Neural cell (in vitro differentiated cells): ENCODE measurements around the gene SFT2D1.

Experiments
- CTCF ChIP-seq: fragments of 450-650 bp; IDR thresholded peaks from 2 replicates; pipeline ENCODE4 v1.5.1; 2014; ENCODE audit warnings: antibody characterized with exemption, mild to moderate bottlenecking, moderate library complexity; ENCODE audit not compliant: poor library complexity, severe bottlenecking
- EP300 ChIP-seq: fragments of 450-650 bp; conservative IDR thresholded peaks from 2 replicates; pipeline ENCODE4 v1.6.1; 2014; ENCODE audit warnings: antibody characterized with exemption, mild to moderate bottlenecking, moderate library complexity; ENCODE audit not compliant: poor library complexity, severe bottlenecking
- EZH2 ChIP-seq: fragments of 200-600, 300-800 bp; shearing (Covaris generic), sonication (generic); IDR thresholded peaks from 2 replicates; pipeline ENCODE4 v1.6.1; 2014; ENCODE audit warnings: antibody characterized with exemption, low read length, borderline replicate concordance, mild to moderate bottlenecking; ENCODE audit not compliant: insufficient read depth, poor library complexity, severe bottlenecking
- POLR2AphosphoS5 ChIP-seq: IDR thresholded peaks from 2 replicates; pipeline ENCODE4 v1.6.1; 2012
- TAF1 ChIP-seq: IDR thresholded peaks from 2 replicates; pipeline ENCODE4 v1.6.1; 2012; ENCODE audit warnings: low read depth

- TF ChIP-seq CTCF (no peak), POLR2AphosphoS5 (no peak), TAF1 (no peak), EZH2 (no peak), EP300 (no peak)
Measured at GRCh38 chr6:166330612-166331011, 11.7 kb downstream of the SFT2D1 start.
